IMR-90 (cell line): ENCODE data around the gene CPN1. TPM values are rescaled to one million over a fixed set of nuclear protein-coding genes. Genes with fewer than 3 reads are reported as not detected.
A peak's percentile ranks its signal among the peaks of the same experiment; 100 is the strongest.

Experiments
- ATAC-seq: fragments of 200-7000 bp; cut with Tn5 transposase; 2 replicates; pipeline ENCODE4 v1.9.1; 2020; ENCODE audit warnings: low read depth, mild to moderate bottlenecking, moderate library complexity
- BruUV-seq: library from RNA; stranded (reverse); fragments of 400-500 nt; replicated peaks from 2 replicates; lab custom pipeline; 2021; lab: Mats Ljungman, UMichigan
- CTCF ChIA-PET: fragments of 300-600 bp; formaldehyde crosslinking; extraction: SDS; loops from one replicate; lab custom pipeline; 2021; ENCODE audit warnings: antibody characterized with exemption; lab: Yijun Ruan, JAX
- POLR2A ChIA-PET: fragments of 300-600 bp; sonication (Branson Sonifier 250); formaldehyde crosslinking; loops from one replicate; lab custom pipeline; 2022; ENCODE audit warnings: antibody characterized with exemption; ENCODE audit not compliant: unreplicated experiment; lab: Charles Lee
- DNase-seq: peaks from one replicate; pipeline ENCODE4 v3.0.0; 2013
- H2AFZ ChIP-seq: replicated peaks from 2 replicates; pipeline ENCODE3; 2013; ENCODE audit warnings: low read length, mild to moderate bottlenecking; ENCODE audit not compliant: poor library complexity
- H2AK5ac ChIP-seq: 2 replicates; pipeline ENCODE4 v1.6.1; 2013; ENCODE audit warnings: low read depth, low read length, inconsistent platforms
- H2AK9ac ChIP-seq: replicated peaks from 2 replicates; pipeline ENCODE3; 2013; ENCODE audit warnings: mild to moderate bottlenecking, low read depth, low read length, moderate library complexity; ENCODE audit not compliant: poor library complexity
- H2BK120ac ChIP-seq: 2 replicates; pipeline ENCODE4 v1.6.1; 2013; ENCODE audit warnings: low read depth, low read length, inconsistent platforms
- H2BK15ac ChIP-seq: 3 replicates; pipeline ENCODE4 v1.6.1; 2013; ENCODE audit warnings: low read depth, low read length, inconsistent platforms
- H2BK20ac ChIP-seq: 2 replicates; pipeline ENCODE4 v1.6.1; 2013; ENCODE audit warnings: low read depth, mild to moderate bottlenecking, inconsistent platforms, low read length, moderate library complexity
- H2BK5ac ChIP-seq: 2 replicates; pipeline ENCODE4 v1.6.1; 2013; ENCODE audit warnings: mild to moderate bottlenecking, low read depth, low read length, inconsistent platforms; ENCODE audit not compliant: poor library complexity, severe bottlenecking
- H3K14ac ChIP-seq: replicated peaks from 2 replicates; pipeline ENCODE4 v1.6.1; 2013; ENCODE audit warnings: low read depth, low read length, inconsistent platforms
- H3K18ac ChIP-seq: 2 replicates; pipeline ENCODE4 v1.6.1; 2013; ENCODE audit warnings: low read depth, low read length, control low read depth
- H3K23ac ChIP-seq: 2 replicates; pipeline ENCODE4 v1.6.1; 2013; ENCODE audit warnings: low read depth, low read length, inconsistent platforms
- H3K27ac ChIP-seq: 2 replicates; pipeline ENCODE4 v1.5.1; 2013; ENCODE audit warnings: mild to moderate bottlenecking, control low read depth, low read length; ENCODE audit not compliant: insufficient read depth
- H3K27me3 ChIP-seq: 2 replicates; pipeline ENCODE4 v1.6.1; 2013; ENCODE audit warnings: low read length; ENCODE audit not compliant: control insufficient read depth, insufficient read depth
- H3K36me3 ChIP-seq: 2 replicates; pipeline ENCODE4 v1.6.1; 2013; ENCODE audit warnings: low read length, mixed read lengths; ENCODE audit not compliant: control insufficient read depth, insufficient read depth
- H3K4ac ChIP-seq: 2 replicates; pipeline ENCODE4 v1.6.1; 2013; ENCODE audit warnings: low read depth, low read length, inconsistent platforms
- H3K4me1 ChIP-seq: 2 replicates; pipeline ENCODE4 v1.6.1; 2013; ENCODE audit warnings: low read length, mixed read lengths; ENCODE audit not compliant: control insufficient read depth, insufficient read depth
- H3K4me2 ChIP-seq: 2 replicates; pipeline ENCODE4 v1.6.1; 2013; ENCODE audit warnings: low read depth, mild to moderate bottlenecking, control low read depth, low read length, moderate library complexity
- H3K4me3 ChIP-seq: 2 replicates; pipeline ENCODE4 v1.5.1; 2013; ENCODE audit warnings: low read depth, mild to moderate bottlenecking, control low read depth, low read length, moderate library complexity; ENCODE audit not compliant: insufficient read depth
- H3K56ac ChIP-seq: 2 replicates; pipeline ENCODE4 v1.6.1; 2013; ENCODE audit warnings: low read length, inconsistent platforms; ENCODE audit not compliant: insufficient read depth; ENCODE audit errors: extremely low read depth
- H3K79me1 ChIP-seq, 2 experiments: 2 replicates each; pipeline ENCODE4 v1.6.1; 2013; ENCODE audit warnings: low read length in 2 of 2, inconsistent platforms in 1 of 2, low read depth in 1 of 2
- H3K9ac ChIP-seq: 2 replicates; pipeline ENCODE4 v1.6.1; 2013; ENCODE audit warnings: low read depth, low read length, control low read depth
- H3K9me1 ChIP-seq: 2 replicates; pipeline ENCODE4 v1.6.1; 2013; ENCODE audit warnings: low read length, inconsistent platforms; ENCODE audit not compliant: insufficient read depth
- H3K9me3 ChIP-seq: 2 replicates; pipeline ENCODE4 v1.6.1; 2013; ENCODE audit warnings: low read length; ENCODE audit not compliant: control insufficient read depth, insufficient read depth
- H4K20me1 ChIP-seq: 2 replicates; pipeline ENCODE4 v1.6.1; 2013; ENCODE audit warnings: low read length, inconsistent platforms; ENCODE audit not compliant: insufficient read depth
- H4K5ac ChIP-seq: 2 replicates; pipeline ENCODE4 v1.6.1; 2013; ENCODE audit warnings: mild to moderate bottlenecking, low read depth, low read length, control low read depth
- H4K8ac ChIP-seq, 2 experiments: 2 replicates each; pipeline ENCODE4 v1.6.1; 2013; ENCODE audit warnings: low read depth in 2 of 2, low read length in 2 of 2, control low read depth in 1 of 2, inconsistent platforms in 1 of 2
- H4K91ac ChIP-seq: 2 replicates; pipeline ENCODE4 v1.6.1; 2013; ENCODE audit warnings: low read depth, low read length, inconsistent platforms; ENCODE audit not compliant: insufficient read depth
- CEBPB ChIP-seq: IDR thresholded peaks from 2 replicates; pipeline ENCODE4 v1.6.1; 2012; ENCODE audit warnings: low read depth, low read length, improper control_type of control experiment
- CHD1 ChIP-seq: IDR thresholded peaks from 2 replicates; pipeline ENCODE4 v1.6.1; 2012; ENCODE audit warnings: low read depth, low read length, improper control_type of control experiment
- FOS ChIP-seq: fragments of 150-350 bp; IDR thresholded peaks from 2 replicates; pipeline ENCODE4 v1.6.1; 2016; ENCODE audit warnings: low read depth, low read length
- MAFK ChIP-seq: IDR thresholded peaks from 2 replicates; pipeline ENCODE4 v1.6.1; 2012; ENCODE audit warnings: low read depth, low read length, improper control_type of control experiment
- MAZ ChIP-seq: IDR thresholded peaks from 2 replicates; pipeline ENCODE4 v1.6.1; 2012; ENCODE audit warnings: low read depth, mild to moderate bottlenecking, low read length, improper control_type of control experiment, moderate library complexity, borderline replicate concordance
- NFE2L2 ChIP-seq: fragments of 150-350 bp; IDR thresholded peaks from 2 replicates; pipeline ENCODE4 v1.6.1; 2016; ENCODE audit warnings: low read depth, mild to moderate bottlenecking, low read length
- RAD21 ChIP-seq: IDR thresholded peaks from 2 replicates; pipeline ENCODE4 v1.6.1; 2012; ENCODE audit warnings: low read length, improper control_type of control experiment
- RCOR1 ChIP-seq: IDR thresholded peaks from 2 replicates; pipeline ENCODE4 v1.6.1; 2012; ENCODE audit warnings: mild to moderate bottlenecking, low read length, improper control_type of control experiment; ENCODE audit not compliant: insufficient replicate concordance
- RFX5 ChIP-seq: IDR thresholded peaks from 2 replicates; pipeline ENCODE4 v1.8.0; 2012; ENCODE audit warnings: low read depth, mild to moderate bottlenecking, low read length, moderate library complexity
- SMC3 ChIP-seq: fragments of 150-350 bp; IDR thresholded peaks from 2 replicates; pipeline ENCODE4 v1.6.1; 2016; ENCODE audit warnings: low read depth, mild to moderate bottlenecking, antibody characterized with exemption, low read length, moderate library complexity
- WGBS, 2 experiments: methylation state at CpG; one replicate each; pipeline versions ENCODE4 v1.1.5 to v1.1.7; 2013; ENCODE audit warnings: missing lambda C conversion rate in 2 of 2; ENCODE audit not compliant: insufficient read length in 1 of 2; ENCODE audit errors: extremely low coverage in 2 of 2; 5-methylcytosine and 5-hydroxymethylcytosine counted together
- dilution Hi-C: fragments of 300-500 bp; cut with HindIII; formaldehyde crosslinking; loops from one replicate; pipeline ENCODE4 v1.14.3; 2018; ENCODE audit warnings: low sequenced_read_pairs; ENCODE audit not compliant: unreplicated experiment
- in situ Hi-C: fragments of 300-500 bp; cut with MboI; formaldehyde crosslinking; loops from 3 replicates; pipeline ENCODE4 v1.14.3; 2019; ENCODE audit warnings: low sequenced_read_pairs, inconsistent platforms, mixed read lengths
- intact Hi-C: fragments of 100-400 bp; cut with micrococcal nuclease; formaldehyde crosslinking; loops from 2 replicates; pipeline ENCODE4 v1.10.0; 2022
- polyA plus RNA-seq, 3 experiments: library from polyadenylated mRNA; depleted of rRNA; stranded (reverse); fragments of >200 nt; gene quantifications; 2 replicates each; pipeline ENCODE4 v1.2.3, GENCODE V29; 2012; ENCODE audit warnings: low replicate concordance in 1 of 3
- total RNA-seq: library from RNA; depleted of rRNA; stranded (reverse); fragments of >200 nt; gene quantifications from 2 replicates; pipeline ENCODE4 v1.2.3, GENCODE V29; 2012
- TF ChIP-seq, protein P1 (sequence below): fragments of 150-350 bp; IDR thresholded peaks from 2 replicates; pipeline ENCODE4 v1.6.1; 2017; ENCODE audit warnings: mild to moderate bottlenecking, antibody characterized with exemption, low read length, low read depth
- TF ChIP-seq, protein P2 (sequence below): conservative IDR thresholded peaks from 2 replicates; pipeline ENCODE4 v1.5.1; 2012; ENCODE audit warnings: mild to moderate bottlenecking, low read depth, low read length, improper control_type of control experiment

Gene CPN1
- total and polyA plus RNA-seq, 2 of the 4 experiments (the other 2 are of a cell fraction), result not detected

DNA sequence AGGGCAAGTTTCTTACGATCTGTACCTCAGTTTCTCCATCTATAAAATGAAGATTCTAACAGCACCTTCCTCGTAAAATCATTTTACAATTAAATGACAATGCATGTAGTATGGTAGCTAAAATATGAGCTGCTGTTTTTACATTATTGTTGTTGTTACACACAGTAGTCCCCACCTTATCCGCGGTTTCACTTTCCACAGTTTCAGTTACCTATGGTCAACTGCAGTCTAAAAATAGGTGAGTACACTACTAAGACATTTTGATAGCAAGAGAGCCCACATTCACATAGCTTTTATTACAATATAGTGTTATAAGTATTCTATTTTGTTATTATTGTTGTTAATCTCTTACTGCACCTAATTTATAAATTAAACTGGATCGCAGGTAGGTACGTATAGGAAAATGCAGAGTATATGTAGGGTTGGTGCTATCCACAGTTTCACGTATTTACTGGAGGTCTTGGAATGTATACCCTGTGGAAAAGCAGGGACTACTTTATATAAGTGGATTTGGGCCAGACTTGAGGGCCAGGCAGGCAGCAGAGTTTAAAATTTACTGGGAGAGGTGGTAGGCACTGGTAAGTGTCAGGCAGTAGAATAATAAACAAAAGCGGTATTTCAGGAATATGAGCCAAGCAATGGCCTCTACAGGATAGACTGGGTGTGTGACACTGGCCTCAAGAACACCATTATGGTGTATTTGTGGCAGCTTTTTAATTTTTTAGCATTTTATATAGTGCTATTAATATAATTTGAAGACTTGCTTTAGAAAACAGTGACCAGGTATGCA lies 82.2 kb downstream of the CPN1 start (continued):
- TF ChIP-seq, protein P1, sequence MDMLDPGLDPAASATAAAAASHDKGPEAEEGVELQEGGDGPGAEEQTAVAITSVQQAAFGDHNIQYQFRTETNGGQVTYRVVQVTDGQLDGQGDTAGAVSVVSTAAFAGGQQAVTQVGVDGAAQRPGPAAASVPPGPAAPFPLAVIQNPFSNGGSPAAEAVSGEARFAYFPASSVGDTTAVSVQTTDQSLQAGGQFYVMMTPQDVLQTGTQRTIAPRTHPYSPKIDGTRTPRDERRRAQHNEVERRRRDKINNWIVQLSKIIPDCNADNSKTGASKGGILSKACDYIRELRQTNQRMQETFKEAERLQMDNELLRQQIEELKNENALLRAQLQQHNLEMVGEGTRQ, result no peak

DNA sequence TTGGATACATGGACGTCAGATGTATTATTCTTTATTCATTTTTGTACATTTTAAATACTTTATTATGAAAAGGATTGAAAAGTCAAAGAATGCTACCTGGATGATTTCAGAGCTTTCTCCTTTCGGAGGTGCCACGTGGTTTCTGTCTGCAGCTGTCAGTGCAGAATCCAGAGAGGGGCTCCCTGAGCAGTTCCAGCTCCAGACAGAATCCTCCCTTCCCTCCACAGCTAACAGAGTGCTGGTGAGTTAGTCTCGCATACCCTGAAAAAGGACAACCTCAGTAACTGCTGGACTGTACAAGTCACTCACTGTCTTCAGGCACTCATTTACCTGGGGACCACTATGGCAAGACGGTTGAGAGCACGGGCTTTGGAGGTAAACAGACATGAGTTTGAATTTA lies 82.8 kb downstream of the CPN1 start:
- ATAC-seq, result no peak
- Histone ChIP-seq H3K9me1 (peaks cover 14% of the 10 kb centered on the region), H3K14ac (no peak overlapping the region; the same call in 1 of the 2 replicates), H2AFZ (no peak overlapping the region), H4K5ac (no peak overlapping the region), H4K91ac (no peak overlapping the region), H3K27me3 (no peaks in the 10 kb centered on the region), H3K4me2 (no peak overlapping the region), H2BK5ac (no peak overlapping the region), H3K18ac (no peak overlapping the region), H3K79me1 (peaks cover 11 to 61% of the 10 kb centered on the region in 2 experiments), H3K23ac (peak overlapping the region; percentile 40; the same call in 1 of the 2 replicates), H2AK5ac (peak overlapping the region; percentile 73), H2BK20ac (0 out of 2 replicates have a peak overlapping the region, but pooled peaks have one; percentile 14), H2BK120ac (no peak overlapping the region), H3K9me3 (no peaks in the 10 kb centered on the region), H3K56ac (no peak overlapping the region), H3K4me3 (no peak overlapping the region), H3K27ac (no peak overlapping the region), H3K36me3 (no peaks in the 10 kb centered on the region), H3K4ac (peak overlapping the region; percentile 25; the same call in 1 of the 2 replicates), H2BK15ac (peak overlapping the region; percentile 18; the same call in 1 of the 3 replicates), H3K9ac (no peak overlapping the region), H4K8ac (0 out of 4 replicates have a peak overlapping the region, but pooled peaks of 1 of the 2 experiments have one; percentile 24), H4K20me1 (peaks cover 7% of the 10 kb centered on the region; the same call in 1 of the 2 replicates), H2AK9ac (no peak overlapping the region), H3K4me1 (peaks cover 20% of the 10 kb centered on the region)
- in situ Hi-C loops, result no loop called here
- no peak for TF ChIP-seq RFX5
- no peak for TF ChIP-seq CHD1
- TF ChIP-seq FOS, result no peak
- TF ChIP-seq MAZ, result no peak
- TF ChIP-seq SMC3, result no peak
- TF ChIP-seq CEBPB, result no peak
- TF ChIP-seq, protein P1, result no peak
- TF ChIP-seq RCOR1, result no peak
- TF ChIP-seq NFE2L2, result no peak
- no peak for TF ChIP-seq MAFK
- no peak for TF ChIP-seq RAD21
- TF ChIP-seq, protein P2, sequence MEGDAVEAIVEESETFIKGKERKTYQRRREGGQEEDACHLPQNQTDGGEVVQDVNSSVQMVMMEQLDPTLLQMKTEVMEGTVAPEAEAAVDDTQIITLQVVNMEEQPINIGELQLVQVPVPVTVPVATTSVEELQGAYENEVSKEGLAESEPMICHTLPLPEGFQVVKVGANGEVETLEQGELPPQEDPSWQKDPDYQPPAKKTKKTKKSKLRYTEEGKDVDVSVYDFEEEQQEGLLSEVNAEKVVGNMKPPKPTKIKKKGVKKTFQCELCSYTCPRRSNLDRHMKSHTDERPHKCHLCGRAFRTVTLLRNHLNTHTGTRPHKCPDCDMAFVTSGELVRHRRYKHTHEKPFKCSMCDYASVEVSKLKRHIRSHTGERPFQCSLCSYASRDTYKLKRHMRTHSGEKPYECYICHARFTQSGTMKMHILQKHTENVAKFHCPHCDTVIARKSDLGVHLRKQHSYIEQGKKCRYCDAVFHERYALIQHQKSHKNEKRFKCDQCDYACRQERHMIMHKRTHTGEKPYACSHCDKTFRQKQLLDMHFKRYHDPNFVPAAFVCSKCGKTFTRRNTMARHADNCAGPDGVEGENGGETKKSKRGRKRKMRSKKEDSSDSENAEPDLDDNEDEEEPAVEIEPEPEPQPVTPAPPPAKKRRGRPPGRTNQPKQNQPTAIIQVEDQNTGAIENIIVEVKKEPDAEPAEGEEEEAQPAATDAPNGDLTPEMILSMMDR, result no peak
- ChIA-PET CTCF (no interaction called here), POLR2A (interaction anchor here (0.6 kb wide), 1 partner anchor 70 kb away, joined by 3 read pairs; no protein-coding TSS in a partner anchor)
- dilution Hi-C loops, result no loop called here
- WGBS, 2 experiments, result no CpG with 5 or more reads among the region's 6 CpGs
- BruUV-seq, result no TSS peak
- DNase-seq, result no peak
- intact Hi-C loops, result no loop called here
